Left ventricle myocardium inferior (tissue), 1 donor: ENCODE measurements around the gene RIBC2. TPM values are rescaled to one million over a fixed set of nuclear protein-coding genes. Genes with fewer than 3 reads are reported as not detected.
"Not testable (repeated sequence)": the region's sequence is repeated elsewhere in the genome, so short reads cannot be mapped to it uniquely, and the experiment has no call there.

ENCODE experiments used
- DNase-seq: peaks from one replicate; pipeline ENCODE4 v3.0.0-alpha.2; 2020
- H3K27ac ChIP-seq: fragments of 200-600 bp; replicated peaks from 2 replicates; pipeline ENCODE4 v1.8.0; 2021
- H3K27me3 ChIP-seq: fragments of 200-600 bp; 2 replicates; pipeline ENCODE4 v1.8.0; 2021; ENCODE audit warnings: low read depth
- H3K36me3 ChIP-seq: fragments of 200-600 bp; 2 replicates; pipeline ENCODE4 v1.8.0; 2021
- H3K4me1 ChIP-seq: fragments of 200-600 bp; 2 replicates; pipeline ENCODE4 v1.8.0; 2021
- H3K4me3 ChIP-seq: fragments of 200-600 bp; 2 replicates; pipeline ENCODE4 v1.8.0; 2021; ENCODE audit warnings: mild to moderate bottlenecking, moderate library complexity
- H3K9me3 ChIP-seq: fragments of 200-600 bp; replicated peaks from 2 replicates; pipeline ENCODE4 v1.8.0; 2021
- CTCF ChIP-seq: fragments of 200-600 bp; IDR thresholded peaks from 2 replicates; pipeline ENCODE4 v1.8.0; 2021; ENCODE audit warnings: antibody characterized with exemption, mild to moderate bottlenecking, borderline replicate concordance
- intact Hi-C: fragments of 100-400 bp; cut with micrococcal nuclease; formaldehyde crosslinking; loops from one replicate; pipeline ENCODE4 v1.11.0; 2022
- total RNA-seq: library from RNA; stranded (reverse); fragmentation: NEBNext Ultra II Directional; extraction: Animal tissue kit (Norgen Biotek cat#: 25700); gene quantifications from one replicate; pipeline ENCODE4 v1.2.1, GENCODE V29; 2021
- donor health status: DM: no; HTN: yes; CAD: no; lungs with severe emphysema.

The RIBC2 gene
- total RNA-seq, 1 donor from 2014 or later: not detected

GRCh38 chr22:45444168-45444567, 30.7 kb downstream of the RIBC2 start:
- Histone ChIP-seq H3K4me3 (no peak overlapping the region), H3K36me3 (no peaks in the 10 kb centered on the region), H3K9me3 (no peaks in the 10 kb centered on the region), H3K27me3 (peaks cover 3% of the 10 kb centered on the region), H3K27ac (no peak overlapping the region), H3K4me1 (no peaks in the 10 kb centered on the region)
- TF ChIP-seq CTCF: no peak
- DNase-seq: no peak
- intact Hi-C loops: loop anchor here (2.0 to 5.0 kb wide), 2 partner anchors 108 to 179 kb away; no protein-coding TSS in a partner anchor

GRCh38 chr22:45445031-45445710, 31.7 kb downstream of the RIBC2 start:
- no peak overlapping the region for H3K27ac ChIP-seq
- TF ChIP-seq CTCF: no peak
- H3K4me3 ChIP-seq: no peak overlapping the region
- H3K4me1 ChIP-seq: peaks cover 3% of the 10 kb centered on the region
- no peak for DNase-seq
- no peaks in the 10 kb centered on the region for H3K9me3 ChIP-seq
- H3K36me3 ChIP-seq: no peaks in the 10 kb centered on the region
- peaks cover 4% of the 10 kb centered on the region for H3K27me3 ChIP-seq
- intact Hi-C loops: loop anchor here (2.0 kb wide), 1 partner anchor 180 kb away; no protein-coding TSS in a partner anchor

- DNase-seq: no peak
- intact Hi-C loops: no loop called here
- no peak for TF ChIP-seq CTCF
Measured at GRCh38 chr22:45446216-45446615, 32.7 kb downstream of the RIBC2 start.

DNA sequence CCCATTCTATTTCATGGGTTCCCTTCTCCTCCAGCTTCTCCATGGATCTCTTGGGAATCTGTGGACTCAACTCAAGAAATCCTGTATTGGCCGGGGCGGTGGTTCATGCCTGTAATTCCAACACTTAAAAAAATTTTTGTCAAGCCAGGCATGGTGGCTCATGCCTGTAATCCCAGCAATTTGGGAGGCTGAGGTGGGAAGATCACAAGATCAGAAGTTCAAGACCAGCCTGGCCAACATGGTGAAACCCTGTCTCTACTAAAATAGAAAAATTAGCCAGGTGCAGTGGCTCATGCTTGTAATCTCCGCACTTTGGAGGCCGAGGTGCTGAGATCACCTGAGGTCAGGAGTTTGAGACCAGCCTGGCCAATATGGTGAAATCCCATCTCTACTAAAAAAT, 34.1 kb downstream of the RIBC2 start:
- H3K4me1 ChIP-seq: peaks cover 12% of the 10 kb centered on the region
- DNase-seq, H3K27ac ChIP-seq, H3K36me3 ChIP-seq, H3K4me3 ChIP-seq, H3K9me3 ChIP-seq, intact Hi-C loops: not testable (repeated sequence)
- peaks cover 27% of the 10 kb centered on the region for H3K27me3 ChIP-seq

More at GRCh38 chr22:45446216-45446615, 32.7 kb downstream of the RIBC2 start:
- H3K4me3 ChIP-seq: no peak overlapping the region
- no peaks in the 10 kb centered on the region for H3K9me3 ChIP-seq
- H3K36me3 ChIP-seq: no peaks in the 10 kb centered on the region
- peaks cover 13% of the 10 kb centered on the region for H3K27me3 ChIP-seq
- H3K27ac ChIP-seq: no peak overlapping the region
- peaks cover 9% of the 10 kb centered on the region for H3K4me1 ChIP-seq

- H3K27ac ChIP-seq: peak overlapping the region; percentile 79
- H3K36me3 ChIP-seq: no peaks in the 10 kb centered on the region
- intact Hi-C loops: no loop called here
- TF ChIP-seq CTCF: no peak
- peak; percentile 86 for DNase-seq
- peaks cover 13% of the 10 kb centered on the region for H3K4me1 ChIP-seq
- no peak overlapping the region for H3K4me3 ChIP-seq
- H3K9me3 ChIP-seq: no peaks in the 10 kb centered on the region
- peaks cover 35% of the 10 kb centered on the region for H3K27me3 ChIP-seq
Measured at GRCh38 chr22:45448431-45448830, 34.9 kb downstream of the RIBC2 start.

DNA sequence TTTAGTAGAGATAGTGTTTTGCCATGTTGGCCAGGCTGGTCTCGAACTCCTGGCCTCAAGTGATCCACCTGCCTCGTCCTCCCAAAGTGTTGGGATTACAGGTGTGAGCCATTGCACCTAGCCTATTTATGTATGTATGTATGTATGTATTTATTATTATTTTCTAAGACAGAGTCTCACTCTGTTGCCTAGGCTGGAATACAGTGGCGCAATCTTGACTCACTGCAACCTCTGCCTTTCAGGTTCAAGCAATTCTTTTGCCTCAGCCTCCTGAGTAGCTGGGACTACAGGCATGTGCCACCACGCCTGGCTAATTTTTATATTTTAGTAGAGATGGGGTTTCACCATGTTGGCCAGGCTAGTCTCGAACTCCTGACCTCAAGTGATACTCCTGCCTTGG, 35.9 kb downstream of the RIBC2 start:
- H3K4me3 ChIP-seq, H3K36me3 ChIP-seq, intact Hi-C loops, H3K9me3 ChIP-seq, DNase-seq: not testable (repeated sequence)
- peaks cover 35% of the 10 kb centered on the region for H3K27me3 ChIP-seq
- H3K27ac ChIP-seq: peak overlapping the region; percentile 79
- H3K4me1 ChIP-seq: peaks cover 13% of the 10 kb centered on the region
